Right lobe of liver (tissue), 4 donors: ENCODE measurements around the gene GRIK1.

ENCODE experiments used
- POLR2A ChIP-seq: fragments of 450-650 bp; IDR thresholded peaks from one replicate; pipeline ENCODE4 v1.6.1; 2017; ENCODE audit warnings: antibody characterized with exemption, mild to moderate bottlenecking
- TF ChIP-seq, protein P1 (sequence below), 4 donors: fragments of 200-600 bp in 3 of 4; fragments of 450-650 bp in 1 of 4; IDR thresholded peaks; one replicate each; pipeline versions ENCODE4 v1.5.1 to v1.8.0; 2016 to 2022; ENCODE audit warnings: antibody characterized with exemption in 4 of 4, mild to moderate bottlenecking in 2 of 4
- donor health status: DM: no; HTN: no; CAD: no.
- donor health status: DM: no; HTN: no; CAD: no.
- donor health status: DM: no; HTN: yes; CAD: no.

DNA sequence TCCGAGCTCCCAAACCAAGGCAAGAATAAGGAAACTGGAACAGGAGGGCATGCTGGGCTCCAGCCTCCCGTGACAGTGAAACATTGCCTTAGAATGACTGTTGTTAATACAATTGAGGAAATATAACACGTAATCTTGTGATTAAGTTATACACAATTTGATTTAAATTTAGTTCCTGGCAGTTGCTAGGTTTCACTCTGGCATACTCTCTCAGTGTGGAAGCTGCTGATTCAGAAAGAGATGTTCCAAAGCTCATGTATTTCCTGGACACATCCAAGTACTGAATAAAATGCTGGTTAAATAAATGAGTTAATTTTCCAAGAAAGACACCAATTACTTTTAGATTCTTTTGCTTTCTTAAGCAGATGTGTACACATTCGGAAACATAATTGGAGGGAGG, 176.1 kb downstream of the GRIK1 start:
- TF ChIP-seq POLR2A, result no peak
- TF ChIP-seq, protein P1, sequence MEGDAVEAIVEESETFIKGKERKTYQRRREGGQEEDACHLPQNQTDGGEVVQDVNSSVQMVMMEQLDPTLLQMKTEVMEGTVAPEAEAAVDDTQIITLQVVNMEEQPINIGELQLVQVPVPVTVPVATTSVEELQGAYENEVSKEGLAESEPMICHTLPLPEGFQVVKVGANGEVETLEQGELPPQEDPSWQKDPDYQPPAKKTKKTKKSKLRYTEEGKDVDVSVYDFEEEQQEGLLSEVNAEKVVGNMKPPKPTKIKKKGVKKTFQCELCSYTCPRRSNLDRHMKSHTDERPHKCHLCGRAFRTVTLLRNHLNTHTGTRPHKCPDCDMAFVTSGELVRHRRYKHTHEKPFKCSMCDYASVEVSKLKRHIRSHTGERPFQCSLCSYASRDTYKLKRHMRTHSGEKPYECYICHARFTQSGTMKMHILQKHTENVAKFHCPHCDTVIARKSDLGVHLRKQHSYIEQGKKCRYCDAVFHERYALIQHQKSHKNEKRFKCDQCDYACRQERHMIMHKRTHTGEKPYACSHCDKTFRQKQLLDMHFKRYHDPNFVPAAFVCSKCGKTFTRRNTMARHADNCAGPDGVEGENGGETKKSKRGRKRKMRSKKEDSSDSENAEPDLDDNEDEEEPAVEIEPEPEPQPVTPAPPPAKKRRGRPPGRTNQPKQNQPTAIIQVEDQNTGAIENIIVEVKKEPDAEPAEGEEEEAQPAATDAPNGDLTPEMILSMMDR (IDR thresholded peaks at IDR 0.05), result no peak
